ENCODE data around the gene ISYNA1.

GRCh38 chr19:18476507-18477041, 38.6 kb upstream of the ISYNA1 start:
- TF ChIP-seq, protein P1, sequence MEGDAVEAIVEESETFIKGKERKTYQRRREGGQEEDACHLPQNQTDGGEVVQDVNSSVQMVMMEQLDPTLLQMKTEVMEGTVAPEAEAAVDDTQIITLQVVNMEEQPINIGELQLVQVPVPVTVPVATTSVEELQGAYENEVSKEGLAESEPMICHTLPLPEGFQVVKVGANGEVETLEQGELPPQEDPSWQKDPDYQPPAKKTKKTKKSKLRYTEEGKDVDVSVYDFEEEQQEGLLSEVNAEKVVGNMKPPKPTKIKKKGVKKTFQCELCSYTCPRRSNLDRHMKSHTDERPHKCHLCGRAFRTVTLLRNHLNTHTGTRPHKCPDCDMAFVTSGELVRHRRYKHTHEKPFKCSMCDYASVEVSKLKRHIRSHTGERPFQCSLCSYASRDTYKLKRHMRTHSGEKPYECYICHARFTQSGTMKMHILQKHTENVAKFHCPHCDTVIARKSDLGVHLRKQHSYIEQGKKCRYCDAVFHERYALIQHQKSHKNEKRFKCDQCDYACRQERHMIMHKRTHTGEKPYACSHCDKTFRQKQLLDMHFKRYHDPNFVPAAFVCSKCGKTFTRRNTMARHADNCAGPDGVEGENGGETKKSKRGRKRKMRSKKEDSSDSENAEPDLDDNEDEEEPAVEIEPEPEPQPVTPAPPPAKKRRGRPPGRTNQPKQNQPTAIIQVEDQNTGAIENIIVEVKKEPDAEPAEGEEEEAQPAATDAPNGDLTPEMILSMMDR (IDR thresholded peaks at IDR 0.05; ENCODE audit: insufficient read depth, low read depth, low read length) = no peak
- TF ChIP-seq EZH2 (IDR thresholded peaks at IDR 0.05; ENCODE audit: insufficient read depth, low read length) = no peak

Data from astrocyte (in vitro differentiated cells and primary cell).